Gastroesophageal sphincter (tissue), 4 donors: ENCODE results near the gene EXOC4. TPM values are rescaled to one million over a fixed set of nuclear protein-coding genes. Genes with fewer than 3 reads are reported as not detected.

Experiments used
- ATAC-seq: fragments of 150-250 bp; one replicate; pipeline ENCODE4 v1.9.1; 2016; ENCODE audit warnings: mild to moderate bottlenecking, moderate library complexity
- H3K27ac ChIP-seq, 4 donors: fragments of 200-600 bp; sonication (generic) in 3 of 4; 1 replicate in 3 of 4; 2 replicates in 1 of 4; pipeline ENCODE4 v1.5.1; 2016 to 2019
- H3K27me3 ChIP-seq: fragments of 200-600 bp; sonication (generic); one replicate; pipeline ENCODE4 v1.5.1; 2019
- H3K36me3 ChIP-seq, 2 donors: fragments of 200-600 bp; sonication (generic); one replicate each; pipeline ENCODE4 v1.5.1; 2019; ENCODE audit warnings: control low read depth in 1 of 2
- H3K4me1 ChIP-seq, 3 donors: fragments of 200-600 bp; sonication (generic); 1 replicate in 2 of 3; 2 replicates in 1 of 3; pipeline ENCODE4 v1.5.1; 2016 to 2019; ENCODE audit warnings: control low read depth in 2 of 3
- H3K4me3 ChIP-seq, 2 donors: fragments of 200-600 bp; sonication (generic); one replicate each; pipeline ENCODE4 v1.5.1; 2019; ENCODE audit warnings: mild to moderate bottlenecking in 1 of 2, moderate library complexity in 1 of 2
- H3K9me3 ChIP-seq, 3 donors: fragments of 200-600 bp; sonication (generic); one replicate each; pipeline ENCODE4 v1.5.1; 2017 to 2019; ENCODE audit warnings: control low read depth in 2 of 3
- CTCF ChIP-seq, 4 experiments: fragments of 200-600 bp in 2 of 4; fragments of 450-650 bp in 2 of 4; sonication (generic) in 1 of 4; IDR thresholded peaks; one replicate each; pipeline ENCODE4 v1.5.1; 2017 to 2019; ENCODE audit warnings: antibody characterized with exemption in 4 of 4, mild to moderate bottlenecking in 2 of 4, moderate library complexity in 2 of 4
- EP300 ChIP-seq: sonication (generic); formaldehyde crosslinking; IDR thresholded peaks from one replicate; pipeline ENCODE4 v1.6.1; 2017; ENCODE audit warnings: antibody characterized with exemption, mild to moderate bottlenecking
- POLR2A ChIP-seq, 2 donors: fragments of 450-650 bp; IDR thresholded peaks; one replicate each; pipeline ENCODE4 v1.6.1; 2017; ENCODE audit warnings: antibody characterized with exemption in 2 of 2, mild to moderate bottlenecking in 2 of 2, moderate library complexity in 1 of 2
- POLR2AphosphoS5 ChIP-seq: sonication (generic); formaldehyde crosslinking; IDR thresholded peaks from one replicate; pipeline ENCODE4 v1.6.1; 2017; ENCODE audit warnings: antibody characterized with exemption
- WGBS, 2 donors: methylation state at CpG; one replicate each; pipeline ENCODE4 v1.1.5; 2018; ENCODE audit warnings: low coverage in 1 of 2; 5-methylcytosine and 5-hydroxymethylcytosine counted together
- total RNA-seq, 4 donors: library from RNA; depleted of rRNA; stranded (reverse); fragments of >200 nt; gene quantifications; one replicate each; pipeline ENCODE4 v1.1.0, GENCODE V29; 2016

EXOC4 gene
- total RNA-seq, 4 donors from 2014 or later, result 46.3 to 85.8 (median 51.9) TPM

GRCh38 chr7:133819695-133820094 is 566.8 kb downstream of the EXOC4 start:
- H3K4me1 ChIP-seq, result no peaks in the 10 kb centered on the region
- no peak overlapping the region for H3K4me3 ChIP-seq
- H3K27ac ChIP-seq, result no peak overlapping the region
- peaks cover 0 to 29% of the 10 kb centered on the region in 2 donors for H3K36me3 ChIP-seq
- ATAC-seq, result no peak
- 93 to 100% methylated on average over 3 of the region's 3 CpGs for WGBS, 2 donors
- H3K27me3 ChIP-seq, result no peaks in the 10 kb centered on the region
- no peak for TF ChIP-seq POLR2AphosphoS5
- TF ChIP-seq EP300, result no peak
- no peak for TF ChIP-seq CTCF (IDR thresholded peaks at IDR 0.05)
- TF ChIP-seq POLR2A (IDR thresholded peaks at IDR 0.05), result no peak
- H3K9me3 ChIP-seq, result no peaks in the 10 kb centered on the region

- WGBS, 2 donors, result 86 to 100% methylated on average over 1 to 4 of the region's 4 CpGs
Measured at GRCh38 chr7:133820584-133820983, 567.7 kb downstream of the EXOC4 start.

GRCh38 chr7:133821171-133821570 is 568.3 kb downstream of the EXOC4 start:
- peaks cover 0 to 29% of the 10 kb centered on the region in 2 donors for H3K36me3 ChIP-seq
- H3K9me3 ChIP-seq, result no peaks in the 10 kb centered on the region
- no peaks in the 10 kb centered on the region for H3K27me3 ChIP-seq
- H3K4me3 ChIP-seq, result no peak overlapping the region
- H3K27ac ChIP-seq, result no peak overlapping the region
- no peak for ATAC-seq
- TF ChIP-seq POLR2AphosphoS5, result no peak
- TF ChIP-seq CTCF (IDR thresholded peaks at IDR 0.05), result no peak
- TF ChIP-seq POLR2A (IDR thresholded peaks at IDR 0.05), result no peak
- TF ChIP-seq EP300, result no peak
- WGBS, 2 donors, result 87 to 94% methylated on average over 2 of the region's 2 CpGs
- no peaks in the 10 kb centered on the region for H3K4me1 ChIP-seq

More at GRCh38 chr7:133820584-133820983, 567.7 kb downstream of the EXOC4 start:
- Histone ChIP-seq H3K27ac (no peak overlapping the region), H3K9me3 (no peaks in the 10 kb centered on the region), H3K4me3 (no peak overlapping the region), H3K4me1 (no peaks in the 10 kb centered on the region), H3K36me3 (peaks cover 0 to 29% of the 10 kb centered on the region in 2 donors), H3K27me3 (no peaks in the 10 kb centered on the region)
- ATAC-seq, result no peak
- no peak for TF ChIP-seq EP300
- no peak for TF ChIP-seq CTCF (IDR thresholded peaks at IDR 0.05)
- no peak for TF ChIP-seq POLR2AphosphoS5
- TF ChIP-seq POLR2A (IDR thresholded peaks at IDR 0.05), result no peak

DNA sequence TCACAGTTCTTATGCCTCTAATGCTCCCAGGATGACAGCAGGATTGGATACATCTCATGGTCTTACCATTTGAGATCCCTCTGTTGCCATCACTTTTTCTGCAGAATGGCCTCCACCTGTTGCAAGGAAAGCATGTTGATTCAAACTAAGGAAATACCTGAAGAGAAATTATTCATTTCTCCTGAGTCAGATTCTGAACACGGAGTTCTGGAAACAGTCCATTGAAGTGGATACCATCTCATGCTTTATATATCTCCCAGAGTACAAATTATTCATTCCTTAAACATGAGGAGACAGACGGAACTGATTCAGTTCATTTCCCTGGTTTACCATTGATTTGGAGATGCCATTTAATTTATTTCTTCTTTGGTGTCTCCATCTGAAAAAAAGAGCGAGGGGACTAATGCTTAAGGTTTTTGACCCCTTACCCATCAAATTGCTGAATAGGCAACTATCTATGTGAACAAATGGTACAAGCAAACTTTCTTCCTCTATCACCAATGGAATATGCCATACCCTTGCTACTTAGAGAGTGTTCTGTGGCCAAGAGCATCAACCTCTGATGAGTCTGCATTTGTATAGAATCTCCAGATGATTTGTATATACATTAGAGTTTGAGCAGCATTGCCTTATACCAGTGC is 569.2 kb downstream of the EXOC4 start:
- 62 to 74% methylated on average over 3 of the region's 3 CpGs for WGBS, 2 donors
- Histone ChIP-seq H3K9me3 (no peaks in the 10 kb centered on the region), H3K4me1 (no peaks in the 10 kb centered on the region), H3K27me3 (no peaks in the 10 kb centered on the region), H3K36me3 (peaks cover 0 to 29% of the 10 kb centered on the region in 2 donors), H3K4me3 (no peak overlapping the region), H3K27ac (no peak overlapping the region)
- ATAC-seq, result no peak
- no peak for TF ChIP-seq POLR2AphosphoS5
- no peak for TF ChIP-seq EP300
- TF ChIP-seq CTCF (IDR thresholded peaks at IDR 0.05), result no peak
- TF ChIP-seq POLR2A (IDR thresholded peaks at IDR 0.05), result no peak

DNA sequence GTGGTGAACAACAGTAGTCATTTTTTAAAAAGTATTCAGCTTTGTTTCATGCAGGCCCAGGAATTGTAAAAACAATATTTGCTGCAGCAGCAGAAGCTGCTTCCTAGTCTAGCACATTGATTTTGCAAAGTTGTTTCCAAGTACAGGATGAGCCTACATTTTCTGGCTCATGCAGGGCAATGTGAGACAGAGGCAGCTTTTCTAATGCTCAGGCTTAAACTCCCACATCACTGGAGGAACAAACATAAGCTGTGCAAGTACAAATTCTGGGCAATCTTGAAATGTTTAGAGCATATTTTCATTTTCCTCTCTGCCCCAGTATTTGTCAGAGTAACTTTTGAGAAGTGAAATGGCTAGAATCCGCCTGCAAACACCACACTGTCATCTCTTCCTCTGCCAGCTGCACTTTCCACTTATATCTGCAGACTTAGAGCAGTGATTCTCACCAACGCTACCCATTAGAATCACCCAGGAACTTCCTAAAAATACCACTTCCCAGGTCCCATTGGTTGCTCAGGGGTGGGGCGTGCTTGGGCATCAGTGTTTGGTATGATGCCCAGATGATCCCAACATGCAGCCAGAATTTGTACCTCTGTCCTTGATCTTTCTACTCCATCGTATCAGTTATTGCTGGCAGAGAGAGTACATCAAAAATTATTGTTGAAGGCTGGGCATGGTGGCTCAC is 570.1 kb downstream of the EXOC4 start:
- Histone ChIP-seq H3K36me3 (peaks cover 0 to 24% of the 10 kb centered on the region in 2 donors), H3K4me3 (no peak overlapping the region), H3K27me3 (no peaks in the 10 kb centered on the region), H3K27ac (no peak overlapping the region), H3K4me1 (no peaks in the 10 kb centered on the region), H3K9me3 (no peaks in the 10 kb centered on the region)
- TF ChIP-seq EP300, result no peak
- TF ChIP-seq POLR2AphosphoS5, result no peak
- ATAC-seq, result no peak
- 80 to 90% methylated on average over 3 to 4 of the region's 4 CpGs for WGBS, 2 donors
